Measurements from ENCODE around the gene CLEC16A. TPM values are rescaled to one million over a fixed set of nuclear protein-coding genes. Genes with fewer than 3 reads are reported as not detected.

The CLEC16A gene
- total and polyA plus RNA-seq, 9 of the 15 experiments (the other 6 are each of a cell fraction or from before 2014, with no cell fraction given) = 1.00 to 22.3 (median 10.0) TPM

GRCh38 chr16:11100239-11100750, 155.9 kb downstream of the CLEC16A start (continued):
- TF ChIP-seq HES1 (IDR thresholded peaks at IDR 0.05; ENCODE audit: low read depth) = 0 out of 2 replicates have a peak, but pooled peaks have one; percentile 20
- TF ChIP-seq ZNF609 (CRISPR knock-in tag; IDR thresholded peaks at IDR 0.05; ENCODE audit: borderline replicate concordance) = peak; percentile 25; the same call in 1 of the 2 replicates
- TF ChIP-seq TCFL5 (CRISPR knock-in tag; conservative IDR thresholded peaks at IDR 0.05) = no peak
- TF ChIP-seq TAF9B (IDR thresholded peaks at IDR 0.05; ENCODE audit: partially characterized antibody) = no peak
- no peak for TF ChIP-seq MCM5 (IDR thresholded peaks at IDR 0.05; ENCODE audit: low read depth)
- no peak for TF ChIP-seq ZNF551 (CRISPR knock-in tag; IDR thresholded peaks at IDR 0.05)
- TF ChIP-seq SMAD3 (CRISPR knock-in tag; conservative IDR thresholded peaks at IDR 0.05) = no peak
- TF ChIP-seq XRCC4 (IDR thresholded peaks at IDR 0.05; ENCODE audit: extremely low read depth, insufficient read depth, insufficient read length) = no peak
- TF ChIP-seq NUFIP1 (IDR thresholded peaks at IDR 0.05; ENCODE audit: partially characterized antibody) = no peak
- TF ChIP-seq ETS1 (conservative IDR thresholded peaks at IDR 0.05; ENCODE audit: control insufficient read depth, low read depth, low read length) = peak; percentile 86
- no peak for TF ChIP-seq POLR3G (IDR thresholded peaks at IDR 0.05; ENCODE audit: extremely low read depth, insufficient read length, insufficient replicate concordance)
- TF ChIP-seq ZNF407 (IDR thresholded peaks at IDR 0.05; ENCODE audit: low read depth) = no peak

Data from K562 (cell line).